ENCODE measurements around the gene GAS2L1.

GRCh38 chr22:29265305-29265704, 41.1 kb upstream of the GAS2L1 start:
- TF ChIP-seq CTCF (IDR thresholded peaks at IDR 0.05) (no peak), POLR2A (IDR thresholded peaks at IDR 0.05) (no peak)

Measured in heart left ventricle (tissue), 13 donors.